Tibial artery (tissue), 4 donors: Measurements from ENCODE around the gene GANC.

Experiments used
- DNase-seq, 2 donors: peaks; one replicate each; pipeline ENCODE4 v3.0.0-alpha.2; 2019
- H3K27ac ChIP-seq, 2 donors: fragments of 200-600 bp; sonication (generic) in 1 of 2; 1 replicate in 1 of 2; 2 replicates in 1 of 2; pipeline ENCODE4 v1.5.1; 2018 to 2019; ENCODE audit warnings: mild to moderate bottlenecking in 1 of 2
- H3K27me3 ChIP-seq, 2 donors: fragments of 200-600 bp; sonication (generic) in 1 of 2; one replicate each; pipeline versions ENCODE4 v1.5.1 to v1.6.0; 2016 to 2019
- H3K36me3 ChIP-seq, 3 donors: fragments of 200-600 bp; sonication (generic) in 2 of 3; one replicate each; pipeline ENCODE4 v1.5.1; 2016 to 2019; ENCODE audit warnings: mild to moderate bottlenecking in 2 of 3
- H3K4me1 ChIP-seq, 4 donors: fragments of 200-600 bp; sonication (generic) in 2 of 4; 1 replicate in 3 of 4; 2 replicates in 1 of 4; pipeline ENCODE4 v1.5.1; 2016 to 2019
- H3K4me3 ChIP-seq, 2 donors: fragments of 200-600 bp; sonication (generic) in 1 of 2; 1 replicate in 1 of 2; 2 replicates in 1 of 2; pipeline ENCODE4 v1.5.1; 2018 to 2019; ENCODE audit warnings: mild to moderate bottlenecking in 2 of 2
- H3K9me3 ChIP-seq, 3 donors: fragments of 200-600 bp; sonication (generic) in 1 of 3; one replicate each; pipeline ENCODE4 v1.5.1; 2016 to 2019
- intact Hi-C: fragments of 100-400 bp; cut with DNase I; formaldehyde crosslinking; loops from one replicate; pipeline ENCODE4 v1.15.0; 2023; ENCODE audit warnings: low total_unique reads
- TF ChIP-seq, protein P1 (sequence below), 2 experiments: fragments of 200-600 bp in 1 of 2; fragments of 450-650 bp in 1 of 2; IDR thresholded peaks; one replicate each; pipeline ENCODE4 v1.5.1; 2017 to 2019; ENCODE audit warnings: antibody characterized with exemption in 2 of 2, mild to moderate bottlenecking in 1 of 2, moderate library complexity in 1 of 2

The GANC gene

DNA sequence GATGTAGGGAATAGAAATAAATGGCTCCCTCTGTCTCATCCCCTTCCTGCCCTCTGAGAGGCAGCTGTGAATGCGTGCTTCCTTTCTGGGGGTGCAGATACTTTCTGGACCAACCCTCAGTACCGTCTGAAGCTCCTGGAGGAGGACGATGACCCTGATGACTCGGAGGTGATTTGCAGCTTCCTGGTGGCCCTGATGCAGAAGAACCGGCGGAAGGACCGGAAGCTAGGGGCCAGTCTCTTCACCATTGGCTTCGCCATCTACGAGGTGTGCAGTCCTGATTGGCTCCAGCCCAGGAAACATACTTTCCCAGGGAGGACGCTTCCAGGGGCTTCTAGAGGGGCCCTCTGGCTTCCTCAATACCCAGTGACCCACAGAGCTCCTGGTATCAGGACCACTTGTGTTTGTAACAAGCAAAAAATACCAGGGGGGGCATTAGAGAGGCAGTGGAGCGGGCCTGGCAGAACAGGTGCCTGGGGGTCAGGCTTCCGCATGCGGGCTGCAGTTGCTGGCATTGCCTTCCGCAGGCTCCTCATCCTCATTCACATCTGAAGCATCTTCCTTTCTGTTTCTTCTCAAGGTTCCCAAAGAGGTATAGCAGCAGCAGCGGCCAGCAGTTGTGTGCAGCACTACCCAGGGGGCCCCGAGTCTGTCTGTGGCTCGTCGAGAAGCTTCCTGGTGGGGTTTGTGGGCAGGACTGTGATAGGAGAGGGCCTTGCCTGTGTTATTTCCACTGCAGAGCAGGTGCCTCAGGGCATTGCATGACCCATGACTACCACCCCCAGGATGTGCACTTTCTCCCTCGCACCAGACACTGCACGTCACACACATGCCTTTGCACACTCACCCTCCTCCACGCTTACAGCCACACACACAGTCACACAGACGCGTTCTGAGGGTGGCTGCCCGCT, 128.8 kb downstream of the GANC start:
- H3K27me3 ChIP-seq, result no peaks in the 10 kb centered on the region
- intact Hi-C loops, result no loop called here
- DNase-seq, result no peak
- H3K27ac ChIP-seq, result no peak overlapping the region
- H3K36me3 ChIP-seq, result peaks cover 3 to 61% (median 20%) of the 10 kb centered on the region in 3 donors
- TF ChIP-seq, protein P1, sequence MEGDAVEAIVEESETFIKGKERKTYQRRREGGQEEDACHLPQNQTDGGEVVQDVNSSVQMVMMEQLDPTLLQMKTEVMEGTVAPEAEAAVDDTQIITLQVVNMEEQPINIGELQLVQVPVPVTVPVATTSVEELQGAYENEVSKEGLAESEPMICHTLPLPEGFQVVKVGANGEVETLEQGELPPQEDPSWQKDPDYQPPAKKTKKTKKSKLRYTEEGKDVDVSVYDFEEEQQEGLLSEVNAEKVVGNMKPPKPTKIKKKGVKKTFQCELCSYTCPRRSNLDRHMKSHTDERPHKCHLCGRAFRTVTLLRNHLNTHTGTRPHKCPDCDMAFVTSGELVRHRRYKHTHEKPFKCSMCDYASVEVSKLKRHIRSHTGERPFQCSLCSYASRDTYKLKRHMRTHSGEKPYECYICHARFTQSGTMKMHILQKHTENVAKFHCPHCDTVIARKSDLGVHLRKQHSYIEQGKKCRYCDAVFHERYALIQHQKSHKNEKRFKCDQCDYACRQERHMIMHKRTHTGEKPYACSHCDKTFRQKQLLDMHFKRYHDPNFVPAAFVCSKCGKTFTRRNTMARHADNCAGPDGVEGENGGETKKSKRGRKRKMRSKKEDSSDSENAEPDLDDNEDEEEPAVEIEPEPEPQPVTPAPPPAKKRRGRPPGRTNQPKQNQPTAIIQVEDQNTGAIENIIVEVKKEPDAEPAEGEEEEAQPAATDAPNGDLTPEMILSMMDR (IDR thresholded peaks at IDR 0.05), result no peak
- H3K4me1 ChIP-seq, result no peaks in the 10 kb centered on the region
- H3K4me3 ChIP-seq, result no peak overlapping the region
- no peaks in the 10 kb centered on the region for H3K9me3 ChIP-seq

DNA sequence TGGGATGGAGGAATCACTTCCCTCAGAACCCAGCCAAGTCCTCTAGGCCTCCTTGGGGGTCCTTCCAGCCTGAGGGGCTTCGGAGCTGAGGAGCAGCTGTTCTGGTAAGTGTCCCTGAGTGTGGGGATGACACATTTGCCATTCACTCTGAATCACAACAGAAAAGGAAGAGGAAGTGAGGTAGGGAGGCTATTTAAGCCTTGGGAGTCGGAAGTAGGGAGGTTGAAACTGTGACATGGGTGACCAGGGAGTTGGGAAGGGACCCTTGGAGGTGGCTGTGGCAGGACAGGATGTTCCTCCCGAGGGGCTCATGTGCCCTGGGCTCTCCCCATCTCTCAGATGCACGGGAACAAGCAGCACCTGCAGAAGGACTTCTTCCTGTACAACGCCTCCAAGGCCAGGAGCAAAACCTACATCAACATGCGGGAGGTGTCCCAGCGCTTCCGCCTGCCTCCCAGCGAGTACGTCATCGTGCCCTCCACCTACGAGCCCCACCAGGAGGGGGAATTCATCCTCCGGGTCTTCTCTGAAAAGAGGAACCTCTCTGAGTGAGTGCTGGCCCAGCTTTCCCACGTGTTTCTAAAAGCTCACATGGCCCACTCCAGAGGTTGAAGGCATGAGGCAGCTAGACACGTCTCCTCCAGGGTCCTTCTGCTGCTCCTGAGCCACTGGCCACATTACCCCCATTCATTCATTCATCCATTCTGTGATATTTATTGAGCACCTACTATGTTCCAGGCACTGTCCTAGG, 129.6 kb downstream of the GANC start:
- Histone ChIP-seq H3K36me3 (peaks cover 3 to 69% (median 20%) of the 10 kb centered on the region in 3 donors), H3K9me3 (no peaks in the 10 kb centered on the region), H3K4me1 (no peaks in the 10 kb centered on the region), H3K27ac (no peak overlapping the region), H3K4me3 (no peak overlapping the region), H3K27me3 (no peaks in the 10 kb centered on the region)
- no peak for DNase-seq
- intact Hi-C loops, result no loop called here
- TF ChIP-seq, protein P1 (IDR thresholded peaks at IDR 0.05), result no peak

DNA sequence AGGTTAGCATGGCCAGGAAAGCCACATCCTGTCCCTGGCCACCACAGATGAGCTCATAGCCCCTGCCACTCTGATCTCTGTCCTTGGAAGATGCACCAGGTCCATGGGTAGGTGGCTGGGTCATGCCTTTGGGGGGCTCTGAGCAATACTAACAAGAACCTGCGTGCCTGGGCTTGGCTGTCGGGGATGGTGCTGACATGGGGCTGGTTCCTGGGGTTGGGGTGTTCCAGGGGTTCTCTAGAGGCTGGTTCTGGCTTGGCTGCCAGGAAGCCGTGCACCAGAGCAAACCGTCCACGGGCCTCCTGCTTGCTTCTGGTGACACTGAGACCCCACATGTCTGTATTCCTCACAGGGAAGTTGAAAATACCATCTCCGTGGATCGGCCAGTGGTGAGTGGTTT, 130.4 kb downstream of the GANC start:
- H3K36me3 ChIP-seq, result peaks cover 3 to 77% (median 20%) of the 10 kb centered on the region in 3 donors
- H3K9me3 ChIP-seq, result no peaks in the 10 kb centered on the region
- no peak overlapping the region for H3K27ac ChIP-seq
- intact Hi-C loops, result no loop called here
- H3K4me3 ChIP-seq, result no peak overlapping the region
- no peaks in the 10 kb centered on the region for H3K4me1 ChIP-seq
- no peaks in the 10 kb centered on the region for H3K27me3 ChIP-seq
- TF ChIP-seq, protein P1 (IDR thresholded peaks at IDR 0.05), result no peak
- no peak for DNase-seq

DNA sequence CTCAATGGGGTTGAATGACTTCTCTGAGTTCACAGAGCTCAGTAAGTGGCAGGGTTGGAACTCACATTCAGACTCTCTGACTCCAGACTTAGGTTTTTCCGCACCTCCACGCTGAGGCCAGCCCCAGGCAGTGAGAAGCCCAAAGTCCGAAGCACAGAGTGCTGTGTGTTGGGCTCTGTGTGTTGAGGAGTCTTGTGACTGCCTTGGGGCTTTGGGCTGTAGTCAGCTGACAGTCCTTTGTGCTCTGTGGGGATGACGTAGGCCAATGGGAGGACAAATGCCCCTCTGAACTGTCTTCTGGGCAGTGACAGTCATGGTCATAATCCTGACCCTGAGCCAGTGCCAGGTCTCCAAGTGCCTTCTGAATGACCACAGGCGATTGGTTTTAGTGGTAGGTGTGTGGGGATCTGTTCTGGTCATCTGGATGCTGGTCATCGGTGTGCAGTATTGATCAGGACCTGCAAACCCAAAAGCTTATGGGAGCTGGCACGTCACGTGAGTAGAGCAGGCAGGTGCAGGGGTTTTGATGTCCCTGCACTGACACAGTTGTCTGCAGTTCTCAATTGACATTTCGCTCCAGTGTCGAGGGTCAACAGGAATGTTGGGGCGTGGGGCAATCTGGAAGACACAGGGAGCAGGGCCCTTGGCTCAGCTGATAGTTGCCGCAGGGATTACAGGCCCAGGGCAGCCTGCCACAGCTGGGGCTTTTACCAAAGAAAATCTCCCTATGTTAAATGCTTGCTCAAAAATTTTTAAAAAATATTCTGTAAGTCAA, 131.6 kb downstream of the GANC start:
- intact Hi-C loops, result no loop called here
- TF ChIP-seq, protein P1 (IDR thresholded peaks at IDR 0.05), result no peak
- H3K9me3 ChIP-seq, result no peaks in the 10 kb centered on the region
- no peak for DNase-seq
- no peaks in the 10 kb centered on the region for H3K27me3 ChIP-seq
- no peaks in the 10 kb centered on the region for H3K4me1 ChIP-seq
- H3K4me3 ChIP-seq, result no peak overlapping the region
- no peak overlapping the region for H3K27ac ChIP-seq
- H3K36me3 ChIP-seq, result peaks cover 0 to 81% (median 16%) of the 10 kb centered on the region in 3 donors

DNA sequence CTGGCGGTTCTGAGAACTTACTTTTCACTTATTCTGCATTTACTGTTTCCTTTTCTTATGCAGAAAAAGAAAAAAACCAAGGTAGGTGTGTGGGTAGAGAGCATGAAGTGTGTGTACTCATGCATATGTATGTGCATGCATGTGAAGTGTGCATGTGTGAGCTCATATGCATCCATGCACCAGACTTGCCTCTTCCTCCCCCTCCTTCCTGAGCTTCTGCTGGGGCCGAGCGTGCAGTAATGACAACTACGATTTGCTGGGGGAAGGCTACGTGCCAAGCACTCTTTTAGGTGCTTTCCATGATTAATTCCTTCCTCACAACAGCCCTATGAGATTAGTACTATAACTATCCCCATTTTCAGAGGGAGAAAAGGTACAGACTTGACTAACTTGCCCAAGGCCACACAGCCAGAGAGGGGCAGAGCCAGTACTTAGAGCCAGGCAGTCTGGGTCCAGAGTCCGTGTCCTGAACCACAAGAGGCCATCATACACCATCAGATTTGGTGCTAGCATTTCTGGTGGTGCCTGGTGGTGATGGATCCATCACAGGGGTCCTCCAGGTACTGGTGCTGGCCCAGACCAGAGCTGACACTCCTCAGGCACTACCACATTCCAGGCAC, 133.0 kb downstream of the GANC start:
- Histone ChIP-seq H3K4me3 (no peak overlapping the region), H3K9me3 (no peaks in the 10 kb centered on the region), H3K36me3 (peaks cover 6 to 84% (median 26%) of the 10 kb centered on the region in 3 donors), H3K27ac (no peak overlapping the region), H3K4me1 (no peaks in the 10 kb centered on the region), H3K27me3 (no peaks in the 10 kb centered on the region)
- intact Hi-C loops, result no loop called here
- TF ChIP-seq, protein P1 (IDR thresholded peaks at IDR 0.05), result no peak
- DNase-seq, result no peak
